ENCODE results near the gene PSMG2. TPM values are rescaled to one million over a fixed set of nuclear protein-coding genes. Genes with fewer than 3 reads are reported as not detected.
"Not testable (repeated sequence)": the region's sequence is repeated elsewhere in the genome, so short reads cannot be mapped to it uniquely, and the experiment has no call there.

The PSMG2 gene
- total RNA-seq, 4 donors from 2014 or later, result 59.8 to 92.9 (median 77.2) TPM

- Histone ChIP-seq H3K36me3 (no peaks in the 10 kb centered on the region), H3K4me3 (no peak overlapping the region), H3K9me3 (no peaks in the 10 kb centered on the region), H3K27ac (replicated peaks in 1 of 4) (no peak overlapping the region), H3K4me1 (no peaks in the 10 kb centered on the region), H3K27me3 (no peaks in the 10 kb centered on the region)
- WGBS, result 91% methylated on average over 10 of the region's 18 CpGs
- intact Hi-C loops (cut with DNase I), result no loop called here
- TF ChIP-seq CTCF (IDR thresholded peaks at IDR 0.05) (no peak), POLR2A (IDR thresholded peaks at IDR 0.05; ENCODE audit: low read depth) (no peak), POLR2AphosphoS5 (IDR thresholded peaks at IDR 0.05) (no peak), EP300 (IDR thresholded peaks at IDR 0.05) (no peak)
- no peak for DNase-seq (ENCODE audit: extremely low spot score)
Observed at GRCh38 chr18:12750715-12751502, 48.1 kb downstream of the PSMG2 start.

- intact Hi-C loops (cut with DNase I), result no loop called here
- Histone ChIP-seq H3K27me3 (no peaks in the 10 kb centered on the region), H3K4me3 (no peak overlapping the region), H3K4me1 (no peaks in the 10 kb centered on the region), H3K9me3 (no peaks in the 10 kb centered on the region), H3K36me3 (no peaks in the 10 kb centered on the region), H3K27ac (replicated peaks in 1 of 4) (no peak overlapping the region)
- 91% methylated on average over 5 of the region's 5 CpGs for WGBS
- no peak for TF ChIP-seq POLR2AphosphoS5 (IDR thresholded peaks at IDR 0.05)
- no peak for TF ChIP-seq EP300 (IDR thresholded peaks at IDR 0.05)
- TF ChIP-seq POLR2A (IDR thresholded peaks at IDR 0.05; ENCODE audit: low read depth), result no peak
- no peak for DNase-seq (ENCODE audit: extremely low spot score)
Observed at GRCh38 chr18:12751503-12751884, 48.7 kb downstream of the PSMG2 start.

- Histone ChIP-seq H3K4me1 (no peaks in the 10 kb centered on the region), H3K36me3 (no peaks in the 10 kb centered on the region), H3K9me3 (no peaks in the 10 kb centered on the region), H3K4me3 (no peak overlapping the region), H3K27me3 (no peaks in the 10 kb centered on the region), H3K27ac (replicated peaks in 1 of 4) (no peak overlapping the region)
- intact Hi-C loops (cut with DNase I), result no loop called here
- WGBS, result 89% methylated on average over 1 of the region's 4 CpGs
- no peak for TF ChIP-seq CTCF (IDR thresholded peaks at IDR 0.05)
- no peak for DNase-seq (ENCODE audit: extremely low spot score)
Observed at GRCh38 chr18:12751891-12752290, 49.0 kb downstream of the PSMG2 start.

- no peak for DNase-seq (ENCODE audit: extremely low spot score)
- 90% methylated on average over 6 of the region's 6 CpGs for WGBS
- Histone ChIP-seq H3K27ac (replicated peaks in 1 of 4) (no peak overlapping the region), H3K27me3 (no peaks in the 10 kb centered on the region), H3K4me1 (no peaks in the 10 kb centered on the region), H3K9me3 (no peaks in the 10 kb centered on the region), H3K36me3 (no peaks in the 10 kb centered on the region), H3K4me3 (no peak overlapping the region)
- intact Hi-C loops (cut with DNase I), result no loop called here
- no peak for TF ChIP-seq CTCF (IDR thresholded peaks at IDR 0.05)
Observed at GRCh38 chr18:12754511-12754910, 51.7 kb downstream of the PSMG2 start.

GRCh38 chr18:12755606-12756005 lies 52.8 kb downstream of the PSMG2 start:
- H3K4me3 ChIP-seq; H3K36me3 ChIP-seq; intact Hi-C loops (cut with DNase I); H3K27me3 ChIP-seq; DNase-seq (ENCODE audit: extremely low spot score); H3K9me3 ChIP-seq; H3K4me1 ChIP-seq; H3K27ac ChIP-seq (replicated peaks in 1 of 4): not testable (repeated sequence)
- WGBS, result 97% methylated on average over 6 of the region's 6 CpGs

- H3K4me1 ChIP-seq; H3K36me3 ChIP-seq; intact Hi-C loops (cut with DNase I); DNase-seq (ENCODE audit: extremely low spot score); H3K4me3 ChIP-seq; H3K27me3 ChIP-seq; H3K9me3 ChIP-seq; H3K27ac ChIP-seq (replicated peaks in 1 of 4): not testable (repeated sequence)
- 88% methylated on average over 12 of the region's 14 CpGs for WGBS
Observed at GRCh38 chr18:12756619-12757239, 53.9 kb downstream of the PSMG2 start.

- H3K4me1 ChIP-seq; DNase-seq (ENCODE audit: extremely low spot score); intact Hi-C loops (cut with DNase I); H3K4me3 ChIP-seq; H3K27me3 ChIP-seq; H3K9me3 ChIP-seq; H3K27ac ChIP-seq (replicated peaks in 1 of 4); H3K36me3 ChIP-seq: not testable (repeated sequence)
- WGBS, result 81% methylated on average over 3 of the region's 3 CpGs
Observed at GRCh38 chr18:12758566-12758965, 55.7 kb downstream of the PSMG2 start.
